MM.1S (cell line): ENCODE measurements around the gene OAS1.
A peak's percentile ranks its signal among the peaks of the same experiment; 100 is the strongest.

ENCODE experiments used
- DNase-seq: peaks from one replicate; pipeline ENCODE4 v3.0.0-alpha.2; 2015
- H2AFZ ChIP-seq: fragments of 300-600 bp; sonication (generic); 2 replicates; pipeline ENCODE4 v1.6.0; 2016; ENCODE audit warnings: antibody characterized with exemption, low read length
- H3F3A ChIP-seq: fragments of 300-600 bp; sonication (generic); 2 replicates; pipeline ENCODE4 v1.6.1; 2016; ENCODE audit warnings: mild to moderate bottlenecking, antibody characterized with exemption, low read length, moderate library complexity, mixed read lengths; ENCODE audit not compliant: insufficient read depth
- H3K27ac ChIP-seq: fragments of 300-600 bp; sonication (generic); 2 replicates; pipeline ENCODE4 v1.5.1; 2016; ENCODE audit warnings: mild to moderate bottlenecking, low read length
- H3K27me3 ChIP-seq: fragments of 300-600 bp; sonication (generic); replicated peaks from 2 replicates; pipeline ENCODE4 v1.6.0; 2016; ENCODE audit warnings: low read length; ENCODE audit not compliant: insufficient read depth
- H3K36me3 ChIP-seq: fragments of 300-600 bp; sonication (generic); replicated peaks from 2 replicates; pipeline ENCODE4 v1.6.1; 2016; ENCODE audit warnings: mild to moderate bottlenecking, low read length, mixed read lengths; ENCODE audit not compliant: insufficient read depth
- H3K4me1 ChIP-seq: fragments of 300-600 bp; sonication (generic); 2 replicates; pipeline ENCODE4 v1.6.1; 2016; ENCODE audit warnings: low read length, mixed read lengths
- H3K4me2 ChIP-seq: fragments of 300-600 bp; sonication (generic); 2 replicates; pipeline ENCODE4 v1.6.0; 2016; ENCODE audit warnings: low read depth, low read length
- H3K4me3 ChIP-seq: fragments of 300-600 bp; sonication (generic); 2 replicates; pipeline ENCODE4 v1.5.1; 2016; ENCODE audit warnings: low read length, mixed read lengths
- H3K79me2 ChIP-seq: fragments of 300-600 bp; sonication (generic); 2 replicates; pipeline ENCODE4 v1.6.1; 2016; ENCODE audit warnings: mixed run types, low read length, mixed read lengths
- H3K9ac ChIP-seq: fragments of 300-600 bp; sonication (generic); 2 replicates; pipeline ENCODE4 v1.6.1; 2016; ENCODE audit warnings: low read length, mixed read lengths
- H3K9me2 ChIP-seq: fragments of 300-600 bp; sonication (generic); replicated peaks from 2 replicates; pipeline ENCODE4 v1.6.1; 2016; ENCODE audit warnings: mild to moderate bottlenecking, low read length, mixed read lengths; ENCODE audit not compliant: insufficient read depth
- H3K9me3 ChIP-seq: fragments of 300-600 bp; sonication (generic); replicated peaks from 2 replicates; pipeline ENCODE4 v1.6.1; 2016; ENCODE audit warnings: mild to moderate bottlenecking, low read length, mixed read lengths; ENCODE audit not compliant: insufficient read depth
- H4K20me1 ChIP-seq: fragments of 300-600 bp; sonication (generic); 2 replicates; pipeline ENCODE4 v1.6.1; 2016; ENCODE audit warnings: mild to moderate bottlenecking, low read length, moderate library complexity, mixed read lengths; ENCODE audit not compliant: insufficient read depth
- CTCF ChIP-seq: fragments of 300-600 bp; sonication (generic); IDR thresholded peaks from 2 replicates; pipeline ENCODE4 v1.5.1; 2016; ENCODE audit warnings: antibody characterized with exemption, low read length, mixed read lengths
- EZH2 ChIP-seq: fragments of 300-600 bp; sonication (generic); optimal IDR thresholded peaks from 2 replicates; pipeline ENCODE3; 2017; ENCODE audit warnings: low read depth, mild to moderate bottlenecking, antibody characterized with exemption, low read length, mixed read lengths
- EZH2phosphoT487 ChIP-seq: fragments of 300-600 bp; sonication (generic); IDR thresholded peaks from 2 replicates; pipeline ENCODE4 v1.6.1; 2018; ENCODE audit warnings: antibody characterized with exemption, low read length

Gene OAS1

GRCh38 chr12:112906712-112907414 lies at the start of gene OAS1:
Gene OAS1 (plus strand): TSS chr12:112906962. CDS start chr12:112907040, 78 bp downstream.
- Histone ChIP-seq H3K9ac (peak within 1 kb of the TSS; percentile 61), H2AFZ (no peak within 1 kb of the TSS), H3K4me3 (peak within 1 kb of the TSS; percentile 69), H3K27me3 (no peaks in the 10 kb centered on the region), H3K36me3 (no peaks in the 10 kb centered on the region), H3K9me3 (no peaks in the 10 kb centered on the region), H3K9me2 (no peaks in the 10 kb centered on the region), H3K4me2 (peak within 1 kb of the TSS; percentile 83), H3K79me2 (peaks cover 16% of the 10 kb centered on the region), H3F3A (peaks cover 20% of the 10 kb centered on the region), H3K27ac (peak within 1 kb of the TSS; percentile 91), H3K4me1 (peaks cover 22% of the 10 kb centered on the region), H4K20me1 (no peaks in the 10 kb centered on the region)
- TF ChIP-seq EZH2phosphoT487 (no peak), CTCF (no peak), EZH2 (no peak)
- DNase-seq, result peak; percentile 74

GRCh38 chr12:112859291-112859690 lies 47.5 kb upstream of the OAS1 start:
- no peaks in the 10 kb centered on the region for H3K4me1 ChIP-seq
- H3K27ac ChIP-seq, result no peak overlapping the region
- H4K20me1 ChIP-seq, result no peaks in the 10 kb centered on the region
- H3K36me3 ChIP-seq, result no peaks in the 10 kb centered on the region
- H3K27me3 ChIP-seq, result no peaks in the 10 kb centered on the region
- H2AFZ ChIP-seq, result no peak overlapping the region
- H3K9me3 ChIP-seq, result no peaks in the 10 kb centered on the region
- H3K79me2 ChIP-seq, result no peaks in the 10 kb centered on the region
- no peaks in the 10 kb centered on the region for H3F3A ChIP-seq
- H3K9ac ChIP-seq, result no peak overlapping the region
- TF ChIP-seq EZH2, result no peak
- no peak for TF ChIP-seq CTCF
- TF ChIP-seq EZH2phosphoT487, result no peak
- no peak overlapping the region for H3K4me3 ChIP-seq
- H3K9me2 ChIP-seq, result no peaks in the 10 kb centered on the region
- H3K4me2 ChIP-seq, result no peak overlapping the region
- no peak for DNase-seq

- TF ChIP-seq EZH2 (no peak), EZH2phosphoT487 (no peak), CTCF (no peak)
- no peak overlapping the region for H3K9ac ChIP-seq
- no peaks in the 10 kb centered on the region for H3K27me3 ChIP-seq
- no peaks in the 10 kb centered on the region for H3K36me3 ChIP-seq
- no peaks in the 10 kb centered on the region for H4K20me1 ChIP-seq
- H3K4me1 ChIP-seq, result no peaks in the 10 kb centered on the region
- no peak overlapping the region for H3K4me2 ChIP-seq
- H3F3A ChIP-seq, result no peaks in the 10 kb centered on the region
- no peak overlapping the region for H3K27ac ChIP-seq
- H3K9me2 ChIP-seq, result no peaks in the 10 kb centered on the region
- H3K9me3 ChIP-seq, result no peaks in the 10 kb centered on the region
- no peak overlapping the region for H3K4me3 ChIP-seq
- no peaks in the 10 kb centered on the region for H3K79me2 ChIP-seq
- no peak for DNase-seq
- H2AFZ ChIP-seq, result no peak overlapping the region
Measured at GRCh38 chr12:112860181-112860580, 46.6 kb upstream of the OAS1 start.
